ENCODE measurements around the gene VAV1.
"Not testable (repeated sequence)": the region's sequence is repeated elsewhere in the genome, so short reads cannot be mapped to it uniquely, and the experiment has no call there.

VAV1 gene

GRCh38 chr19:6861683-6862286 is 89.3 kb downstream of the VAV1 start:
- DNase-seq: no peak

GRCh38 chr19:6862673-6863078 is 90.2 kb downstream of the VAV1 start:
- peak; percentile 76 for DNase-seq

- no peak for DNase-seq
These were observed 91.9 kb downstream of the VAV1 start for GRCh38 chr19:6864325-6864940.

GRCh38 chr19:6865849-6866248 is 93.3 kb downstream of the VAV1 start:
- DNase-seq: no peak

- DNase-seq: no peak
These were observed 94.2 kb downstream of the VAV1 start for GRCh38 chr19:6866741-6867151.

- no peak for DNase-seq
These were observed 95.8 kb downstream of the VAV1 start for GRCh38 chr19:6868351-6868750.

GRCh38 chr19:6869151-6869882 is 96.8 kb downstream of the VAV1 start:
- not testable (repeated sequence) for DNase-seq

- DNase-seq: no peak
These were observed 101.4 kb downstream of the VAV1 start for GRCh38 chr19:6873708-6874431.

GRCh38 chr19:6875218-6875617 is 102.7 kb downstream of the VAV1 start:
- no peak for DNase-seq

GRCh38 chr19:6876748-6877147 is 104.2 kb downstream of the VAV1 start:
- DNase-seq: no peak

GRCh38 chr19:6877766-6878165 is 105.3 kb downstream of the VAV1 start:
- no peak for DNase-seq

GRCh38 chr19:6886277-6886897 is 113.9 kb downstream of the VAV1 start:
- DNase-seq: no peak

- DNase-seq: no peak
These were observed 114.8 kb downstream of the VAV1 start, which contains the start of gene ADGRE1 for GRCh38 chr19:6887316-6887715. Gene ADGRE1, plus strand, starts transcription at chr19:6887579. Its CDS starts 30 bp downstream, at chr19:6887609.

- DNase-seq: no peak
These were observed 116.5 kb downstream of the VAV1 start for GRCh38 chr19:6888967-6889366.

GRCh38 chr19:6890401-6890913 is 117.9 kb downstream of the VAV1 start:
- no peak for DNase-seq

GRCh38 chr19:6890938-6891337 is 118.4 kb downstream of the VAV1 start:
- no peak for DNase-seq

GRCh38 chr19:6891761-6892385 is 119.4 kb downstream of the VAV1 start:
- DNase-seq: no peak

GRCh38 chr19:6894313-6894712 is 121.8 kb downstream of the VAV1 start:
- DNase-seq: no peak

GRCh38 chr19:6903446-6903845 is 130.9 kb downstream of the VAV1 start:
- DNase-seq: no peak

GRCh38 chr19:6906559-6907060 is 134.1 kb downstream of the VAV1 start:
- DNase-seq: no peak

Data from NCI-H82 (cell line).